ENCODE results near the gene SLC25A31. TPM values are rescaled to one million over a fixed set of nuclear protein-coding genes. Genes with fewer than 3 reads are reported as not detected.

Gene SLC25A31
- total and polyA plus RNA-seq, 2 of the 13 experiments (the other 11 are each of a cell fraction or from before 2014, with no cell fraction given), result 0.04 TPM; not detected in 1

GRCh38 chr4:127737295-127737694 lies 7.1 kb downstream of the SLC25A31 start:
- H3K27ac ChIP-seq (ENCODE audit: extremely low read length, insufficient read depth, low read length), result no peak overlapping the region
- POLR2A ChIA-PET, result no interaction called here
- intact Hi-C loops (cut with micrococcal nuclease; ENCODE audit: unreplicated experiment) (no loop called here), in situ Hi-C loops (cut with HindIII; ENCODE audit: extremely low pct_ligation_motif_present, low pct_unique_long_range_greater_than_20kb) (no loop called here)
- ATAC-seq (no peak), FAIRE-seq (no peak), DNase-seq (ENCODE audit: low spot score) (no peak)
- CTCF ChIA-PET (ENCODE audit: low intra/inter-chr PET ratio, low total read pairs), result no interaction called here
- no peak overlapping the region for H3K4me3 ChIP-seq (replicated peaks in 1 of 3; ENCODE audit: insufficient read depth in 1 of 3, low read depth in 2 of 3, low read length in 3 of 3)
- H2AFZ ChIP-seq (ENCODE audit: low read length), result no peak overlapping the region
- H3K9me3 ChIP-seq (ENCODE audit: low read length), result no peaks in the 10 kb centered on the region
- BruUV-seq (replicated peaks), result no TSS peak
- H3K9ac ChIP-seq (ENCODE audit: insufficient read depth, low read depth, low read length), result no peak overlapping the region
- H4K20me1 ChIP-seq (ENCODE audit: insufficient read depth, low read length), result no peaks in the 10 kb centered on the region
- no peaks in the 10 kb centered on the region; a peak in 2 of 5 replicates for H3K27me3 ChIP-seq (ENCODE audit: control insufficient read depth in 1 of 2, insufficient read depth in 2 of 2, low read length in 2 of 2)
- no peak overlapping the region for H3K4me2 ChIP-seq (ENCODE audit: low read depth, low read length)
- H3K36me3 ChIP-seq (replicated peaks in 1 of 2; ENCODE audit: control insufficient read depth in 1 of 2, insufficient read depth in 2 of 2, low read length in 2 of 2), result no peaks in the 10 kb centered on the region
- no peaks in the 10 kb centered on the region for H3K79me2 ChIP-seq (ENCODE audit: insufficient read depth, low read length)
- 18% methylated on average over 4 of the region's 4 CpGs for WGBS (ENCODE audit: low lambda C conversion rate)
- H3K4me1 ChIP-seq (ENCODE audit: insufficient read depth, low read length), result no peaks in the 10 kb centered on the region
- no peak for TF ChIP-seq ONECUT2 (CRISPR knock-in tag; IDR thresholded peaks at IDR 0.05)
- TF ChIP-seq GZF1 (CRISPR knock-in tag; IDR thresholded peaks at IDR 0.05), result no peak
- TF ChIP-seq AKNA (CRISPR knock-in tag; IDR thresholded peaks at IDR 0.05; ENCODE audit: borderline replicate concordance), result no peak
- TF ChIP-seq MIER2 (CRISPR knock-in tag; IDR thresholded peaks at IDR 0.05), result no peak
- no peak for TF ChIP-seq CREB3 (CRISPR knock-in tag; IDR thresholded peaks at IDR 0.05)
- no peak for TF ChIP-seq SP4 (CRISPR knock-in tag; IDR thresholded peaks at IDR 0.05)
- no peak for TF ChIP-seq CCDC6 (CRISPR knock-in tag; IDR thresholded peaks at IDR 0.05)
- TF ChIP-seq TMF1 (CRISPR knock-in tag; IDR thresholded peaks at IDR 0.05; ENCODE audit: low read depth), result no peak
- no peak for TF ChIP-seq KDM5B (CRISPR knock-in tag; IDR thresholded peaks at IDR 0.05; ENCODE audit: borderline replicate concordance)
- no peak for TF ChIP-seq EHMT2 (IDR thresholded peaks at IDR 0.05; ENCODE audit: borderline replicate concordance, low read depth, low read length)
- TF ChIP-seq, protein P1, sequence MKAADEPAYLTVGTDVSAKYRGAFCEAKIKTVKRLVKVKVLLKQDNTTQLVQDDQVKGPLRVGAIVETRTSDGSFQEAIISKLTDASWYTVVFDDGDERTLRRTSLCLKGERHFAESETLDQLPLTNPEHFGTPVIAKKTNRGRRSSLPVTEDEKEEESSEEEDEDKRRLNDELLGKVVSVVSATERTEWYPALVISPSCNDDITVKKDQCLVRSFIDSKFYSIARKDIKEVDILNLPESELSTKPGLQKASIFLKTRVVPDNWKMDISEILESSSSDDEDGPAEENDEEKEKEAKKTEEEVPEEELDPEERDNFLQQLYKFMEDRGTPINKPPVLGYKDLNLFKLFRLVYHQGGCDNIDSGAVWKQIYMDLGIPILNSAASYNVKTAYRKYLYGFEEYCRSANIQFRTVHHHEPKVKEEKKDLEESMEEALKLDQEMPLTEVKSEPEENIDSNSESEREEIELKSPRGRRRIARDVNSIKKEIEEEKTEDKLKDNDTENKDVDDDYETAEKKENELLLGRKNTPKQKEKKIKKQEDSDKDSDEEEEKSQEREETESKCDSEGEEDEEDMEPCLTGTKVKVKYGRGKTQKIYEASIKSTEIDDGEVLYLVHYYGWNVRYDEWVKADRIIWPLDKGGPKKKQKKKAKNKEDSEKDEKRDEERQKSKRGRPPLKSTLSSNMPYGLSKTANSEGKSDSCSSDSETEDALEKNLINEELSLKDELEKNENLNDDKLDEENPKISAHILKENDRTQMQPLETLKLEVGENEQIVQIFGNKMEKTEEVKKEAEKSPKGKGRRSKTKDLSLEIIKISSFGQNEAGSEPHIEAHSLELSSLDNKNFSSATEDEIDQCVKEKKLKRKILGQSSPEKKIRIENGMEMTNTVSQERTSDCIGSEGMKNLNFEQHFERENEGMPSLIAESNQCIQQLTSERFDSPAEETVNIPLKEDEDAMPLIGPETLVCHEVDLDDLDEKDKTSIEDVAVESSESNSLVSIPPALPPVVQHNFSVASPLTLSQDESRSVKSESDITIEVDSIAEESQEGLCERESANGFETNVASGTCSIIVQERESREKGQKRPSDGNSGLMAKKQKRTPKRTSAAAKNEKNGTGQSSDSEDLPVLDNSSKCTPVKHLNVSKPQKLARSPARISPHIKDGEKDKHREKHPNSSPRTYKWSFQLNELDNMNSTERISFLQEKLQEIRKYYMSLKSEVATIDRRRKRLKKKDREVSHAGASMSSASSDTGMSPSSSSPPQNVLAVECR (CRISPR knock-in tag; IDR thresholded peaks at IDR 0.05; ENCODE audit: borderline replicate concordance), result no peak
- no peak for TF ChIP-seq BRF2 (CRISPR knock-in tag; IDR thresholded peaks at IDR 0.05)

Measured in HepG2 (cell line).